Bone marrow (tissue), 2 donors: ENCODE results near the gene WARS2.

Experiments used
- DNase-seq, 2 donors: peaks; one replicate each; lab custom pipeline; 2025; lab: John Stamatoyannopoulos, UW

The WARS2 gene

GRCh38 chr1:118984086-118984721 is 156.2 kb downstream of the WARS2 start:
- DNase-seq, result no peak

- no peak for DNase-seq
Observed at GRCh38 chr1:118983558-118984041, 156.9 kb downstream of the WARS2 start.

DNA sequence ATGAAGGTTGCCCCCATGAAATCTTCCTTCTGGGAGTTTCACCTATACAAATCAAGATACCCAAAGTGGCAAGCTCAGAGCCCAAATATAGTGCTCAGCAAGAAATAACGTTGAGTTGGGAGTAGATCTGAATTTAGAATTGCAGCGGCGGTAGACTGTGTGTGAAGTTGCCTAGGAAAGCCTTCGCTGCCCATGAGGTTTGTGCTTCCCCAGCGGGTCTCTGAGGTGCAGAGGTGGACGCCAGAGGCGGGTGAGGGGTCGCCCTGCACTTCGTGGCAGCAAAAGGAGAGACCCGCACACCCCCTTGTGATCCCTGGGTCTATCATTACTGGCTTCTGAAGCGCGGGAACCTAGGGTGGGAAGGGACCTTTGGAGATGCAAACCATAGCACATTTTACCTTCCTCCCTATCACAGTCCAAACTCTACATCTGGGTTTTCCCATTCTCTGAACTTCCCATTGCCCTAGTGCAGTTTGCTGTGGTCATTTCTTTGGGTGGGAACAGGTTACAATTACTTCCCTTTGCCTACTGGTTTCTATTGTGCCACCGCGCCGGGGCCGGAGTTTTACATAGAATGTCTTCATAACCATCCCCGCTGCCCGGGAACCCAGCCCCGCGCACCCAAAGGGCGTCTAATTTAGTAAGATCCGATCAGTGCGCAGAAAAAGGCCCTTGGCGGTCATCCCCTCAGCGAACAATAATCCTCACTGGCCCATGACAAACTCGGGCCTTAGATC is 157.5 kb downstream of the WARS2 start:
- DNase-seq, result no peak

- DNase-seq, result no peak
Observed at GRCh38 chr1:118982266-118982665, 158.2 kb downstream of the WARS2 start.

GRCh38 chr1:118981436-118981835 is 159.0 kb downstream of the WARS2 start:
- no peak for DNase-seq
